ENCODE results near the gene C5orf46.
"Not testable (repeated sequence)": the region's sequence is repeated elsewhere in the genome, so short reads cannot be mapped to it uniquely, and the experiment has no call there.

Gene C5orf46

DNA sequence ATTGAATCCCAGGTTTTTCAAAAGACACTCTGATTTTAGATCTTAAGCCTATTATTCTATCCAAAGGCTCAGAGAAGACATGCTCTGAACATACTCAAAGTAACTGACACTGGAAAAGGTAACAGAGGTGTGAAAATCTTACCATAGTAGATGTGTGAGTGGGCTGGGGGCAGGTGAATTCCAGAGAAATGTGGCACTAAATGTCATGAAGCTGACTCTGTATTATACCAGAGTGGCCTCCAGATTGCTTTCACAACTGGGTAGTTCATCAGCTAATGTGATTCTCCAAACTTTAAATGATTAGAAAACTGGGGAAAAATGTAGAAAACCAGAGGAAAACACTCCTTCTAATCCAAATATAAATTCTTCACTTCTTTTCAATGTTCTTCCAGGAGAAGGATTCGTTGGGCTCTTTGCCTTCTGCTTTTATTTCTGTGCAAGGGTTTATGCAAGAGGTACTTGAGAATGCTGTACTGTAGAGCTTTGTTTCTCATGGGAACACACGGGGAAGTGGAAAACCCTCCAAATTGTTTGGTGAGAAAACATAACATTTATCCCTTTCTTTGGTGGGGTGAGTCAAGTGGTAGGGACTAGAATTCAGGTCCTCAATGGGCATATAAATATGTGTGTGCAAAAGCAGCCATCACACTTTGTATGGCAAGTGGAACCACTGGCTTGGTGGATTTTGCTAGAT lies 28.1 kb downstream of the C5orf46 start, which contains the start of gene SCGB3A2:
TSS of gene SCGB3A2 (plus strand) at position 646 of the 694 bp plus-strand sequence. CDS start 93 bp downstream, outside the sequence.
- H3K4me1 Mint-ChIP-seq (ENCODE audit: low read depth), result no peaks in the 10 kb centered on the region
- H3K4me3 Mint-ChIP-seq, result no peak within 1 kb of the TSS
- H3K9me3 Mint-ChIP-seq, result no peaks in the 10 kb centered on the region
- H3K36me3 Mint-ChIP-seq (ENCODE audit: low read depth), result no peaks in the 10 kb centered on the region
- H3K27ac Mint-ChIP-seq, result no peak within 1 kb of the TSS
- H3K27me3 Mint-ChIP-seq, result peaks cover 13% of the 10 kb centered on the region

DNA sequence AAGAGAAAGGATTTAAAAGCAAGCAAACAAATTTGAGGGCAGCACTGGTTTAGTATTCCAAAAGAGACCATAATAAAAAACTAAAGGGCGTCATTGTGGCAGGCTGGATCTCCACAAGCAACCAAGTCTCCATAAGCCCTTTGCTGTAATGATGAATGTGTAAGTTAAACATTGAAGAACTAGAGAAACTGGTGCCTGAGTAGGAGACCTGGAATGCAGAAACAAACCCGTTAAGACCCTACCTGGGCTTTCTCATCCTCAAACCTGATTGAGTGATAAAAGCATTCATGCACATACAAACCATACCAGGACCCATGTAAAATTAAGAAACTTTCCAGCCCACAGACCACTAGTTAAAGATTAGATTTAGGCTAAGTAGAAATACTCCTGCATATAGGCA lies 29.7 kb downstream of the C5orf46 start:
- Mint-ChIP-seq H3K27me3 (peaks cover 13% of the 10 kb centered on the region), H3K36me3 (ENCODE audit: low read depth) (no peaks in the 10 kb centered on the region), H3K4me3 (no peak overlapping the region), H3K27ac (no peak overlapping the region), H3K9me3 (no peaks in the 10 kb centered on the region), H3K4me1 (ENCODE audit: low read depth) (no peaks in the 10 kb centered on the region)

DNA sequence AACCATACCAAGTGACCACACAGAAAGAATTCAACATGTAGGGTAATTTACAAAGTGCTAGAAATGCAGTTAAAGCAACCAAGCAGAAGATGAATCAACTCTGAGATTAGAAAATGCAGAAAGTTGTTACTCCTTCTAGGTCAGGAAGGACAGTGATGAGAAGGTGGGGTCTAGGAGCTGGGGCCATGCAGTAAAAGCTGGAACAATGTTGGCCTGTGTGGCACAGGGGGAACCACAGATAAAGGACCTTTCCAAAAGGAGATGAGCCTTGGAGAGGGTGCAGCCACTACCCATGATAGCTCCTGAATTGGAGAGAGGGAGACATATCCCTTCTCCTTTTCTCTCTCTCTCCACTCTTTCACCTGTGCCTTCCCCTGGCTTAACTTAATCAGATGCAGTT lies 30.2 kb downstream of the C5orf46 start:
- Mint-ChIP-seq H3K9me3 (no peaks in the 10 kb centered on the region), H3K4me1 (ENCODE audit: low read depth) (no peaks in the 10 kb centered on the region), H3K36me3 (ENCODE audit: low read depth) (no peaks in the 10 kb centered on the region), H3K4me3 (no peak overlapping the region), H3K27ac (no peak overlapping the region), H3K27me3 (peaks cover 13% of the 10 kb centered on the region)

DNA sequence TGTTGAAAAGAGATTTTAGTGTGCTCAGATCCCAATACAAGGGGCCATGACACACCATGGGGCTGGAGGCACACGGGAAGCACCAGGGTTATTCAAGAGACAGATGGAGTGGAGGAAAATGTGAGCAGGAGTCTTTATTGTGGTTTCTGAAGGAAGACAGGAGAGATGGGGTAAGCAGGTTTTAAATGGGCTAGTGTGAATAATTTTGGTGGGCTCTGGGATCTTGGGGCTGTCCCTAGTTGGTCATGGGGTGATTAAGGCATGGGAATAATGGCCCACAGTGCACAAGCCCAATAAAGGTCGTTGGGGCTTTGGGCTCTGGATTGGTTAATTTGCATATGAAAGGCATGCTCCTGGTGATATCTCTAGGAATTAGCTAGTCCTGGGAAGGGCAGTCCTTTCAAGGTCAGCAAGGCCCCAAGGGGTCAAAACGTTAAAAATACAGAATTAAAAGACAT lies 31.4 kb downstream of the C5orf46 start:
- Mint-ChIP-seq H3K4me1 (ENCODE audit: low read depth) (no peaks in the 10 kb centered on the region), H3K9me3 (no peaks in the 10 kb centered on the region)

DNA sequence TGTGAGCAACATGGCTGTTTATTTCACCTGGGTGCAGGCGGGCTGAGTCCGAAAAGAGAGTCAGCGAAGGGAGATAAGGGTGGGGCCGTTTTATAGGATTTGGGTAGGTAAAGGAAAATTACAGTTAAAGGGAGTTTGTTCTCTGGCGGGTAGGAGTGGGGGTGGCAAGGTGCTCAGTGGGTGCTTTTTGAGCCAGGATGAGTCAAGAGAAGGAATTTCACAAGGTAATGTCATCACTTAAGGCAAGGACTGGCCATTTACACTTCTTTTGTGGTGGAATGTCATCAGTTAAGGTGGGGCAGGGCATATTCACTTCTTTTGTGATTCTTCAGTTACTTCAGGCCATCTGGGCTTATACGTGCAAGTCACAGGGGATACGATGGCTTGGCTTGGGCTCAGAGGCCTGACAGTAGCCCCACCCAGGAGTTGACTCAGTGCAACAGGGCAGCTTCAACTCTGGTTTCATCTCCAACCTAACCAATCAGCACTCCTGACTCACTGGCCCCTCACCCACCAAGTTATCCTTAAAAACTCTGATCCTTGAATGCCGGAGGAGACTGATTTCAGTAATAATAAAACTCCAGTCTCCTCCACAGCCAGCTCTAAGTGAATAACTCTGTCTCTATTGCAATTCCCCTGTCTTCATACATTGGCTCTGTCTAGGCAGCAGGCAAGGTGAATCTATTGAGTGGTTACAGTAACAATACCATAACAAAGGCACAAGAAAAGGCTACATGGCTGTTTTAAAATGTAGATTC lies 32.0 kb downstream of the C5orf46 start:
- not testable (repeated sequence) for H3K36me3 Mint-ChIP-seq (ENCODE audit: low read depth); H3K9me3 Mint-ChIP-seq; H3K27me3 Mint-ChIP-seq; H3K27ac Mint-ChIP-seq; H3K4me3 Mint-ChIP-seq; H3K4me1 Mint-ChIP-seq (ENCODE audit: low read depth)

More for the DNA sequence above, 31.4 kb downstream of the C5orf46 start:
- H3K27ac Mint-ChIP-seq, result no peak overlapping the region
- no peak overlapping the region for H3K4me3 Mint-ChIP-seq
- H3K27me3 Mint-ChIP-seq, result peaks cover 7% of the 10 kb centered on the region
- H3K36me3 Mint-ChIP-seq (ENCODE audit: low read depth), result no peaks in the 10 kb centered on the region

DNA sequence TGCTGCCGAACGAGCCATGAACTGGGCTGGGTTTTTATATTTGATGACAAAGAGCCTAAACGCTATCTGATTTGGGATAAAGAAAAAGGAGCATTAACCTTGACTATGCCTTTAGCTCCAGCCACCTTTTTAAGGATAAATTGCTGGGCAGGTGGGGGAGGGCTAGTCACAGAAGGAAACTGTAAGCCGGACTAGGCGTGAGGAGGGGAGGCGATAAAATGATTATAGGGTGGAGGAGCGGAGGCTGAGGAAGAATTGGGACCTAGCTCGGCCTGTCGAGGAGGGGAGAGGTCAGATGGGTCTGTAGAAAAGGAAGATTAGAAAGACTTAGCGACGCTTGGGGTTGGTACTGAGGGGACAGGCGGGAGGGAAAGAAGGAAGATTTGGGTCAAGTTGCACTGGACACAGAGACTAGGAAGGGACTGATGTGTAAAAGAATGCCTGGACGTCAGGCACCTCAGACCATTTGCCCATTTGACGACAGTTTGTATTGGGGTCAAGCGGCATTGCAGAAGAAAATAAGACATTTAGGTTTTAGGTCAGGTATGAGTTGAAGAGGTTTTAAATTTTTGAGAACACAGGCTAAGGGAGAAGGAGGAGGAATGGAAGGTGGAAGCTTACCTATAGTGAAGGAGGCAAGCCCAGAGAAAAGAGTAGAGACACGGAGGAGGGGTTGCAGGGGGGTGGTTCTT lies 33.4 kb downstream of the C5orf46 start:
- H3K4me3 Mint-ChIP-seq; H3K9me3 Mint-ChIP-seq; H3K36me3 Mint-ChIP-seq (ENCODE audit: low read depth); H3K27ac Mint-ChIP-seq; H3K4me1 Mint-ChIP-seq (ENCODE audit: low read depth); H3K27me3 Mint-ChIP-seq: not testable (repeated sequence)

DNA sequence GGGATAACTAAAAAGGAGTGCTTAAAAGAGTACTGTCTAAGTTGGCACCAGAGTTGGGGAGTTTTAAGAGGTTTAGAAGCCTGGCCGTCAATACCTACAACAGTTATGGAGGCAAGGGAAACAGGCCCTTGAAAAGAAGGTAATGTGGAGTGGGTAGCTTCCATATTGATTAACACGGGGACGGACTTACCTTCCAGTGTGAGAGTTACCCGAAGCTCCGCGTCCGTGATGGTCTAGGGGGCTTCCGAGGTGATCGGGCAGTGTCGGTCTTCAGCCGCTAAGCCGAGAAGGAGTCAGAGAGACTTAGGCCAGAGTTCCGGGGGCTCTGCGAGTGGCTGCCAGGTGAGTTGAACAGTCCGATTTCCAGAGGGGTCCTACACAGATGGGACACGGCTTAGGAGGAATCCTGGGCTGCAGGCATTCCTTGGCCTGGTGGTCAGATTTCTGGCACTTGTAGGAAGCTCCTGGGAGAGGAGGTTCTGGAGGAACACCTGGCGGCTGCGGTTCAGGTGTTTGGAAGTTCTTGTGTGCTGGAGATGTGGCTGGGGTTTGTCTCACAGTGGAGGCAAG lies 34.3 kb downstream of the C5orf46 start:
- H3K36me3 Mint-ChIP-seq (ENCODE audit: low read depth); H3K4me3 Mint-ChIP-seq; H3K27ac Mint-ChIP-seq; H3K4me1 Mint-ChIP-seq (ENCODE audit: low read depth); H3K9me3 Mint-ChIP-seq; H3K27me3 Mint-ChIP-seq: not testable (repeated sequence)

DNA sequence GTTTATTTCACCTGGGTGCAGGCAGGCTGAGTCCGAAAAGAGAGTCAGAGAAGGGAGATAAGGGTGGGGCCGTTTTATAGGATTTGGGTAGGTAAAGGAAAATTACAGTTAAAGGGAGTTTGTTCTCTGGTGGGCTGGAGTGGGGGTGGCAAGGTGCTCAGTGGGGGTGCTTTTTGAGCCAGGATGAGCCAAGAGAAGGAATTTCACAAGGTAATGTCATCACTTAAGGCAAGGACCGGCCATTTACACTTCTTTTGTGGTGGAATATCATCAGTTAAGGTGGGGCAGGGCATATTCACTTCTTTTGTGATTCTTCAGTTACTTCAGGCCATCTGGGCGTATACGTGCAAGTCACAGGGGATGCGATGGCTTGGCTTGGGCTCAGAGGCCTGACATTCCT lies 36.4 kb downstream of the C5orf46 start:
- not testable (repeated sequence) for H3K4me1 Mint-ChIP-seq (ENCODE audit: low read depth); H3K27me3 Mint-ChIP-seq; H3K27ac Mint-ChIP-seq; H3K9me3 Mint-ChIP-seq; H3K36me3 Mint-ChIP-seq (ENCODE audit: low read depth); H3K4me3 Mint-ChIP-seq

DNA sequence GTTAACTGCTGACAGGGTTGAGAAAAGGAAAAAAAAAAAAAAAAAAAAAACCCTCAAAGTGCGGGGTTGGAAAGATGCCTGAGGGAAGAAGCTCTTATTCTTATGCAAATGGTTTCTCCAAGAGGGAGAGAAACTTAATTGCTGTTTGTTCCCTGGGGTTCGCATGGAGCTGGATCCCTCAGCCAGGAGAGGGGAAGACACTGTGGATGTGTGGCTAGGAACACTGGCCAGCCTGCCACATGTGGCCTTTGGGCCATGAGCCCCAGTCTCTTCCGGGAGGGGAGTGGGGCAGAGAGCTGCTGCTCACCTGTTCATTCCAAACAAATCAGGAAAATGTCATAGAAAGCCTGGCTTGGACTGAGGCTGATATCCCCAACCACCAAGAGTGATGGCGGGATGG lies 37.2 kb downstream of the C5orf46 start:
- H3K4me1 Mint-ChIP-seq (ENCODE audit: low read depth), result no peaks in the 10 kb centered on the region
- H3K27me3 Mint-ChIP-seq, result peaks cover 3% of the 10 kb centered on the region
- H3K4me3 Mint-ChIP-seq, result no peak overlapping the region
- no peaks in the 10 kb centered on the region for H3K36me3 Mint-ChIP-seq (ENCODE audit: low read depth)
- H3K27ac Mint-ChIP-seq, result no peak overlapping the region
- H3K9me3 Mint-ChIP-seq, result no peaks in the 10 kb centered on the region

DNA sequence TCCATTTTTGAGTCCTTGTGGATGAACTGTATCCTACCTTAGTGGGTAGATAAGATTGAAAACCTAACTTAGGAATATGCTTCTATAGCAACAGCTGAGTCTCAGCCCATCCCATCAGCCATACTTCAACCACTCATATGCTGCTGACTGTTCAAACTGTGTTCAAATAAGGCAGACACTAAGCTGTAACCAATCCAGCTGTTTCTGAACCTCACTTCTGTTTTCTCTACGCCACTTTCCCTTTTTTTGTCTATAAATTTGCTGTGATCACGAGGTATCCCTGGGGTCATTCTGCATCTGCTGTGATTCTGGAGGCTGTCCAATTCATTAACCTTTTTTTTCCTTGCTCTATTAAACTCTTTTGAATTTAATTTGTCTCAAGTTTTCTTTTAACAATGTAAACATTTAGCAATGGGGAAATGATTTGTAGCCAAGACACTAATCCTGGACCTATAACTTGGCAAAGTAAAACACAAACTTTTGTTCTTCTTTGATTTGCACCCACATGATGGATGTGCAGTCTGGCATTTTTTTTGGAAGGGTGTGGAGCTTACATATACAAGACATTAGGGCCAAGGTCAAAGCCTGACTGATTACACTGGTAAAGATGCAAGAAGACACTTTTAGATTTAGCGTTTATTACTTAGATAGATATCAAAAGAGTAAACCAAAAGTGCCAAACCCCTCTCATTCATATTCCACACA lies 42.7 kb downstream of the C5orf46 start:
- H3K27me3 Mint-ChIP-seq, result peaks cover 4% of the 10 kb centered on the region

DNA sequence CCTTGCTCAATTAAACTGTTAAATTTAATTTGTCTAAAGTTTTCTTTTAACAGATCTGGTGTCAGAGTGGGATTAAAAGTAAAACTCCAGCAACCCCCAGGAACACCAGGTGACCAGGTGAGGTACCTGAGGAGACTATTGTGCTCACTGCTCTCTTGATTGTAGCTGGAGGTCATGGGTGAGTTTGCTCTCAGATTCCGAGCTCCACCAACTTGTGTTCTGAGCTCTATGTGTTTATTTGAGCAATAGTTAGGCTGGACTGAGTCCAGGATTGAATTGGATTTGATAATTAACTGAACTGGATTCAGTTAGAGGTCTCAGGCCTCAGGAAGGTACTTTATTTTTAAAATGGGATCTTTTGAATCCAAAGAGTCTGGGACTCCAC lies 45.7 kb downstream of the C5orf46 start:
- H3K9me3 Mint-ChIP-seq, result no peaks in the 10 kb centered on the region
- H3K27ac Mint-ChIP-seq, result no peak overlapping the region
- H3K27me3 Mint-ChIP-seq, result peaks cover 8% of the 10 kb centered on the region
- H3K36me3 Mint-ChIP-seq (ENCODE audit: low read depth), result no peaks in the 10 kb centered on the region
- no peak overlapping the region for H3K4me3 Mint-ChIP-seq
- no peaks in the 10 kb centered on the region for H3K4me1 Mint-ChIP-seq (ENCODE audit: low read depth)

More for the DNA sequence above, 42.7 kb downstream of the C5orf46 start:
- no peak overlapping the region for H3K27ac Mint-ChIP-seq
- no peak overlapping the region for H3K4me3 Mint-ChIP-seq
- H3K9me3 Mint-ChIP-seq, result no peaks in the 10 kb centered on the region
- no peaks in the 10 kb centered on the region for H3K36me3 Mint-ChIP-seq (ENCODE audit: low read depth)
- H3K4me1 Mint-ChIP-seq (ENCODE audit: low read depth), result no peaks in the 10 kb centered on the region

DNA sequence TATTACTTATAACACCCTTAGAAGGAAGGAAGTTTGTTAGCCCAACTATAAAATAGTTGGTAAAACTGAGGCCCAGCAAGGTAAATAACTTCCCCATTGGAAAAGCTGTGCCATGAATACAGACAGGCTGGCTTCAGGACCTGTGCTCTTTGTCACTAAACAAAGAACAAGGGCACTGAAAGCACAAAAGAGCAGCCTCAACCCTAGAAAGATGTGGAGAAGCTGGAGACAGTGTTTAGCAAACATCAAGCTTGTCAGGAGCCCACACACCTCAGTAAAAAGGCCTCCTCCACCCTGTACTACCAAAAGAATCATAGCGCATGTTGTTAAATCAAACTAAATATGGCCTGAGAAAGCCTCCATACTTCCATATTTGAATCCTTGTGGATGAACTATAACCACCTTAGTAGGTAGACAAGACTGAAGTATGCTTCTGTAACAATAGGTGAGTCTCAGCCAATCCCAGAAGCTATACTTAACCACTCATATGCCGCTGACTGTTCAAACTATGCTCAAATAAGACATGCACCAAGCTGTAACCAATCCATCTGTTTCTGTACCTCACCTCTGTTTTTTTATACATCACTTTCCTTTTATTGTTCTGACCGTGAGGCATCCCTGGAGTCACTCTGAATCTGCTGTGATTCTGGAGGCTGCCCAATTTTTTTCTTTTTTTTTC lies 46.2 kb downstream of the C5orf46 start:
- H3K4me1 Mint-ChIP-seq (ENCODE audit: low read depth), result no peaks in the 10 kb centered on the region

DNA sequence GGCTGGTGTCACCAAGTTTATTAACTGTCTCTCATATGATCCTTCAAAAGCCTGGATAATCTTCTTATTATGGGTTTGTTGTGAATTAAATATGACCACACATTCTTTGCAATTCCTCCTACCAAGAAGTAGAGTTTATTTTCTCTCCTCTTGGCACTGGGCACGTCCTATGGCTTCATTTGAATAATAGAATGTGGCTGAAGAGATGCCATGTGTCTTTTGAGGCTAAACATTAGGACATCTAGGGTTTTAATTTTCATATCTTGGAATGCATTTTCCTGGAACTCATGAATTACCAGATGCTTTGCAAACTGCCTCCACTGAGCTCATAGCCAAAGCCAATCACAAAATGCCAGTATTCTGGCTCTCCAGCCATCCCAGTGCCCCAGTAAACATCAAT lies 47.8 kb downstream of the C5orf46 start:
- H3K27ac Mint-ChIP-seq, result no peak overlapping the region
- H3K4me1 Mint-ChIP-seq (ENCODE audit: low read depth), result no peaks in the 10 kb centered on the region
- H3K36me3 Mint-ChIP-seq (ENCODE audit: low read depth), result no peaks in the 10 kb centered on the region
- H3K4me3 Mint-ChIP-seq, result no peak overlapping the region
- H3K9me3 Mint-ChIP-seq, result no peaks in the 10 kb centered on the region
- H3K27me3 Mint-ChIP-seq, result peaks cover 18% of the 10 kb centered on the region

More for the DNA sequence above, 46.2 kb downstream of the C5orf46 start:
- Mint-ChIP-seq H3K9me3 (no peaks in the 10 kb centered on the region), H3K36me3 (ENCODE audit: low read depth) (no peaks in the 10 kb centered on the region), H3K27me3 (peaks cover 11% of the 10 kb centered on the region), H3K27ac (no peak overlapping the region), H3K4me3 (no peak overlapping the region)

All from stimulated activated naive CD8-positive, alpha-beta T cell treated with anti-CD3 and anti-CD28 coated beads, Interleukin-15, Interleukin-2, amounts not matched to agents 100 ng/mL and 50 ng/mL, for 24 hours (primary cell).